Endothelial cell of umbilical vein (primary cell): ENCODE data around the gene PNLDC1. TPM values are rescaled to one million over a fixed set of nuclear protein-coding genes. Genes with fewer than 3 reads are reported as not detected.

Experiments used
- BruUV-seq: library from RNA; stranded (reverse); fragments of 400-500 nt; replicated peaks from 2 replicates; lab custom pipeline; 2021; lab: Mats Ljungman, UMichigan
- CTCF ChIA-PET: fragments of 300-600, 350-600 bp; sonication (Branson Sonifier 250); formaldehyde crosslinking; loops from one replicate; lab custom pipeline; 2021; ENCODE audit warnings: antibody characterized with exemption, inconsistent platforms; lab: Charles Lee
- POLR2A ChIA-PET: fragments of 300-600, 350-600 bp; sonication (Branson Sonifier 250); formaldehyde crosslinking; loops from one replicate; lab custom pipeline; 2021; ENCODE audit warnings: antibody characterized with exemption, inconsistent platforms; lab: Charles Lee
- DNase-seq: peaks from one replicate; pipeline ENCODE4 v3.0.0-alpha.2; 2011; ENCODE audit warnings: low read depth, low spot score
- FAIRE-seq: peaks from 2 replicates; lab custom pipeline; 2011; peaks lifted over from hg19 to GRCh38; lab: Jason Lieb, UNC
- H2AFZ ChIP-seq: 2 replicates; pipeline ENCODE4 v1.6.0; 2012; ENCODE audit warnings: low read depth, low read length, control low read depth, inconsistent platforms
- H3K27ac ChIP-seq: 2 replicates; pipeline ENCODE4 v1.5.1; 2011; ENCODE audit warnings: low read depth, mild to moderate bottlenecking, control low read depth, low read length, moderate library complexity; ENCODE audit not compliant: insufficient read depth
- H3K27me3 ChIP-seq, 2 experiments: 2 replicates each; pipeline versions ENCODE4 v1.6.0 to v1.6.1; 2011; ENCODE audit warnings: low read length in 2 of 2, mixed read lengths in 1 of 2; ENCODE audit not compliant: control insufficient read depth in 2 of 2, insufficient read depth in 2 of 2
- H3K36me3 ChIP-seq, 2 experiments: 2 replicates in 1 of 2; 3 replicates in 1 of 2; pipeline ENCODE4 v1.5.1; 2011; ENCODE audit warnings: low read length in 2 of 2, mild to moderate bottlenecking in 1 of 2, moderate library complexity in 1 of 2; ENCODE audit not compliant: control insufficient read depth in 2 of 2, insufficient read depth in 2 of 2; ENCODE audit errors: extremely low read depth in 1 of 2
- H3K4me1 ChIP-seq: 3 replicates; pipeline ENCODE4 v1.5.1; 2011; ENCODE audit warnings: mild to moderate bottlenecking, low read length; ENCODE audit not compliant: control insufficient read depth, insufficient read depth; ENCODE audit errors: extremely low read depth
- H3K4me2 ChIP-seq: 2 replicates; pipeline ENCODE4 v1.6.1; 2011; ENCODE audit warnings: low read length, control low read depth, mixed read lengths; ENCODE audit not compliant: insufficient read depth
- H3K4me3 ChIP-seq, 3 experiments: fragments of 200-600 bp in 1 of 3; sonication (generic), shearing (Covaris generic) in 1 of 3; replicated peaks in 1 of 3; 2 replicates each; pipeline ENCODE4 v1.5.1; 2011 to 2016; ENCODE audit warnings: control low read depth in 3 of 3, low read length in 3 of 3, mild to moderate bottlenecking in 2 of 3, inconsistent platforms in 1 of 3, low read depth in 1 of 3, moderate library complexity in 1 of 3; ENCODE audit not compliant: insufficient read depth in 1 of 3
- H3K79me2 ChIP-seq: 2 replicates; pipeline ENCODE4 v1.6.0; 2012; ENCODE audit warnings: low read length, inconsistent platforms; ENCODE audit not compliant: control insufficient read depth, insufficient read depth
- H3K9ac ChIP-seq: replicated peaks from 2 replicates; pipeline ENCODE3; 2011; ENCODE audit warnings: low read length, control low read depth; ENCODE audit not compliant: insufficient read depth; ENCODE audit errors: extremely low read depth
- H3K9me1 ChIP-seq: replicated peaks from 3 replicates; pipeline ENCODE4 v1.6.0; 2011; ENCODE audit warnings: mild to moderate bottlenecking, low read length; ENCODE audit not compliant: control insufficient read depth, insufficient read depth; ENCODE audit errors: extremely low read depth
- H3K9me3 ChIP-seq: replicated peaks from 2 replicates; pipeline ENCODE4 v1.5.1; 2012; ENCODE audit warnings: low read length, inconsistent platforms; ENCODE audit not compliant: control insufficient read depth, insufficient read depth
- H4K20me1 ChIP-seq: replicated peaks from 2 replicates; pipeline ENCODE3; 2011; ENCODE audit warnings: mild to moderate bottlenecking, low read length; ENCODE audit not compliant: control insufficient read depth, insufficient read depth; ENCODE audit errors: extremely low read depth
- EZH2 ChIP-seq: IDR thresholded peaks from 2 replicates; pipeline ENCODE4 v1.6.1; 2012; ENCODE audit warnings: borderline replicate concordance, low read depth, mild to moderate bottlenecking, moderate library complexity, low read length, inconsistent platforms; ENCODE audit not compliant: severe bottlenecking
- FOS ChIP-seq: IDR thresholded peaks from 2 replicates; pipeline ENCODE4 v1.6.1; 2011; ENCODE audit warnings: mild to moderate bottlenecking, low read length, moderate library complexity, borderline replicate concordance; ENCODE audit not compliant: insufficient read depth
- JUN ChIP-seq: IDR thresholded peaks from 2 replicates; pipeline ENCODE4 v1.6.1; 2011; ENCODE audit warnings: borderline replicate concordance, low read depth; ENCODE audit not compliant: insufficient read length, insufficient read depth
- MAX ChIP-seq: IDR thresholded peaks from 2 replicates; pipeline ENCODE4 v1.6.1; 2011; ENCODE audit not compliant: insufficient read depth, insufficient read length
- MYC ChIP-seq: IDR thresholded peaks from one replicate; pipeline ENCODE4 v1.6.1; 2011; ENCODE audit warnings: mild to moderate bottlenecking, low read depth, low read length
- POLR2A ChIP-seq: IDR thresholded peaks from 2 replicates; pipeline ENCODE4 v1.6.1; 2012; ENCODE audit warnings: low read depth, mild to moderate bottlenecking, control low read depth, low read length
- POLR2AphosphoS5 ChIP-seq: IDR thresholded peaks from 2 replicates; pipeline ENCODE4 v1.6.1; 2012; ENCODE audit warnings: low read depth, mild to moderate bottlenecking, control low read depth, low read length, moderate library complexity; ENCODE audit not compliant: insufficient read depth
- dilution Hi-C: fragments of 300-500 bp; cut with MboI; formaldehyde crosslinking; loops from one replicate; pipeline ENCODE4 v1.15.0; 2019; ENCODE audit warnings: low sequenced_read_pairs; ENCODE audit not compliant: extremely low pct_ligation_motif_present
- intact Hi-C: fragments of 100-400 bp; cut with micrococcal nuclease; formaldehyde crosslinking; loops from one replicate; pipeline ENCODE4 v1.10.0; 2022
- polyA plus RNA-seq, 4 experiments: library from polyadenylated mRNA; depleted of rRNA in 3 of 4; stranded (reverse) in 3 of 4; unstranded in 1 of 4; fragments of >200 nt; gene quantifications; 2 replicates each; pipeline versions ENCODE4 v1.2.1 to v1.2.3, GENCODE V29; 2011 to 2012; ENCODE audit warnings: missing spikeins in 1 of 4
- total RNA-seq: library from RNA; stranded (reverse); gene quantifications from 2 replicates; pipeline ENCODE4 v1.2.3, GENCODE V29; 2021
- TF ChIP-seq, protein P1 (sequence below), 2 donors: IDR thresholded peaks; 1 replicate in 1 of 2; 2 replicates in 1 of 2; pipeline ENCODE4 v1.5.1; 2011; ENCODE audit warnings: low read length in 2 of 2, mild to moderate bottlenecking in 2 of 2, moderate library complexity in 2 of 2, control low read depth in 1 of 2, inconsistent platforms in 1 of 2, low read depth in 1 of 2; ENCODE audit not compliant: insufficient read depth in 1 of 2; ENCODE audit errors: extremely low read depth in 1 of 2

Gene PNLDC1
- total and polyA plus RNA-seq, 2 donors (not counting 3 experiments of a cell fraction or from before 2014, with no cell fraction given): not detected

- intact Hi-C loops: loop anchor here (1.0 to 10.0 kb wide), 8 partner anchors 27 to 668 kb away; partner anchors contain the start of genes ACAT2, SOD2 and WTAP
- POLR2A ChIA-PET: interaction anchor here (0.5 to 2.9 kb wide), 9 partner anchors 9 to 223 kb away, joined by 3 to 21 read pairs (median 3); partner anchors contain the start of genes ACAT2, SOD2 and WTAP
- Histone ChIP-seq H3K4me3 (peak within 1 kb of the TSS; percentile 63 to 95 (median 64)), H2AFZ (peak within 1 kb of the TSS; percentile 87), H3K9me3 (no peaks in the 10 kb centered on the region), H3K4me2 (peak within 1 kb of the TSS; percentile 89), H3K27me3 (no peaks in the 10 kb centered on the region), H3K9ac (peak within 1 kb of the TSS; percentile 87), H3K79me2 (peaks cover 82% of the 10 kb centered on the region), H3K9me1 (no peaks in the 10 kb centered on the region), H3K4me1 (peaks cover 27% of the 10 kb centered on the region), H4K20me1 (peaks cover 2% of the 10 kb centered on the region), H3K36me3 (peaks cover 7 to 9% of the 10 kb centered on the region in 2 experiments), H3K27ac (peak within 1 kb of the TSS; percentile 62)
- TF ChIP-seq FOS (no peak), MAX (no peak), POLR2A (peak; percentile 88), JUN (no peak), POLR2AphosphoS5 (peak; percentile 90), EZH2 (no peak), MYC (no peak)
- TF ChIP-seq, protein P1, sequence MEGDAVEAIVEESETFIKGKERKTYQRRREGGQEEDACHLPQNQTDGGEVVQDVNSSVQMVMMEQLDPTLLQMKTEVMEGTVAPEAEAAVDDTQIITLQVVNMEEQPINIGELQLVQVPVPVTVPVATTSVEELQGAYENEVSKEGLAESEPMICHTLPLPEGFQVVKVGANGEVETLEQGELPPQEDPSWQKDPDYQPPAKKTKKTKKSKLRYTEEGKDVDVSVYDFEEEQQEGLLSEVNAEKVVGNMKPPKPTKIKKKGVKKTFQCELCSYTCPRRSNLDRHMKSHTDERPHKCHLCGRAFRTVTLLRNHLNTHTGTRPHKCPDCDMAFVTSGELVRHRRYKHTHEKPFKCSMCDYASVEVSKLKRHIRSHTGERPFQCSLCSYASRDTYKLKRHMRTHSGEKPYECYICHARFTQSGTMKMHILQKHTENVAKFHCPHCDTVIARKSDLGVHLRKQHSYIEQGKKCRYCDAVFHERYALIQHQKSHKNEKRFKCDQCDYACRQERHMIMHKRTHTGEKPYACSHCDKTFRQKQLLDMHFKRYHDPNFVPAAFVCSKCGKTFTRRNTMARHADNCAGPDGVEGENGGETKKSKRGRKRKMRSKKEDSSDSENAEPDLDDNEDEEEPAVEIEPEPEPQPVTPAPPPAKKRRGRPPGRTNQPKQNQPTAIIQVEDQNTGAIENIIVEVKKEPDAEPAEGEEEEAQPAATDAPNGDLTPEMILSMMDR (IDR thresholded peaks at IDR 0.05; ENCODE audit: extremely low read depth in 1 of 2, insufficient read depth in 1 of 2, low read depth in 1 of 2, low read length in 2 of 2): no peak
- BruUV-seq: no TSS peak
- FAIRE-seq: peak; percentile 99
- peak; percentile 100 for DNase-seq
- CTCF ChIA-PET: interaction anchor here (0.7 to 2.4 kb wide), 9 partner anchors 15 to 744 kb away, joined by 3 to 7 read pairs (median 4); partner anchors contain the start of genes ACAT2 and WTAP
- dilution Hi-C loops: no loop called here
Observed at GRCh38 chr6:159789377-159790148, 10.5 kb upstream of the PNLDC1 start, which contains the start of gene TCP1. Gene TCP1, minus strand, starts transcription at chr6:159789602. Its CDS starts 134 bp downstream, at chr6:159789468.
